Upper lobe of left lung (tissue), 6 donors: ENCODE results near the gene SCFD2. TPM values are rescaled to one million over a fixed set of nuclear protein-coding genes. Genes with fewer than 3 reads are reported as not detected.

Experiments used
- ATAC-seq, 2 donors: fragments of 200-7000 bp; cut with Tn5 transposase; one replicate each; pipeline ENCODE4 v1.9.1; 2022; ENCODE audit warnings: mild to moderate bottlenecking in 2 of 2, moderate library complexity in 2 of 2; ENCODE audit not compliant: low FRiP score in 2 of 2
- DNase-seq, 2 donors: peaks; one replicate each; pipeline ENCODE4 v3.0.0-alpha.2; 2019 to 2020
- H3K27ac ChIP-seq, 4 donors: fragments of 200-600 bp; sonication (generic); one replicate each; pipeline ENCODE4 v1.5.1; 2016 to 2019
- H3K27me3 ChIP-seq, 4 donors: fragments of 200-600 bp; sonication (generic); one replicate each; pipeline ENCODE4 v1.5.1; 2017 to 2019
- H3K36me3 ChIP-seq, 4 donors: fragments of 200-600 bp; sonication (generic); one replicate each; pipeline ENCODE4 v1.5.1; 2016 to 2019
- H3K4me1 ChIP-seq, 4 donors: fragments of 200-600 bp; sonication (generic); one replicate each; pipeline ENCODE4 v1.5.1; 2018 to 2019
- H3K4me3 ChIP-seq, 4 donors: fragments of 200-600 bp; sonication (generic); one replicate each; pipeline ENCODE4 v1.5.1; 2017 to 2019; ENCODE audit warnings: mild to moderate bottlenecking in 2 of 4, moderate library complexity in 1 of 4
- H3K9me3 ChIP-seq, 4 donors: fragments of 200-600 bp; sonication (generic); one replicate each; pipeline ENCODE4 v1.5.1; 2018 to 2019
- EP300 ChIP-seq, 4 donors: sonication (generic); formaldehyde crosslinking; IDR thresholded peaks; one replicate each; pipeline ENCODE4 v1.5.1; 2017; ENCODE audit warnings: antibody characterized with exemption in 4 of 4, control low read depth in 2 of 4
- POLR2A ChIP-seq, 4 donors: fragments of 450-650 bp; IDR thresholded peaks; one replicate each; pipeline ENCODE4 v1.5.1; 2016 to 2017; ENCODE audit warnings: antibody characterized with exemption in 4 of 4, mild to moderate bottlenecking in 2 of 4
- POLR2AphosphoS5 ChIP-seq, 2 donors: sonication (generic); formaldehyde crosslinking; IDR thresholded peaks; one replicate each; pipeline ENCODE4 v1.5.1; 2017; ENCODE audit warnings: antibody characterized with exemption in 2 of 2
- WGBS, 2 donors: methylation state at CpG; one replicate each; pipeline ENCODE4 v1.1.5; 2017 to 2018; 5-methylcytosine and 5-hydroxymethylcytosine counted together
- total RNA-seq, 6 donors: library from RNA; depleted of rRNA in 4 of 6; stranded (reverse); fragments of >200 nt in 4 of 6; gene quantifications; one replicate each; pipeline versions ENCODE4 v1.1.0 to v1.2.1, GENCODE V29; 2016 to 2021
- TF ChIP-seq, protein P1 (sequence below), 6 experiments: fragments of 450-650 bp in 4 of 6; fragments of 200-600 bp in 2 of 6; sonication (generic) in 2 of 6; IDR thresholded peaks; one replicate each; pipeline ENCODE4 v1.5.1; 2016 to 2019; ENCODE audit warnings: antibody characterized with exemption in 6 of 6
- donor health status: DM: no; HTN: no; CAD: no; lungs with moderate emphysema.
- donor health status: DM: no; HTN: yes; CAD: no; lungs with severe emphysema.

SCFD2 gene
- total RNA-seq, 6 donors from 2014 or later, result 15.2 to 33.5 (median 20.0) TPM

DNA sequence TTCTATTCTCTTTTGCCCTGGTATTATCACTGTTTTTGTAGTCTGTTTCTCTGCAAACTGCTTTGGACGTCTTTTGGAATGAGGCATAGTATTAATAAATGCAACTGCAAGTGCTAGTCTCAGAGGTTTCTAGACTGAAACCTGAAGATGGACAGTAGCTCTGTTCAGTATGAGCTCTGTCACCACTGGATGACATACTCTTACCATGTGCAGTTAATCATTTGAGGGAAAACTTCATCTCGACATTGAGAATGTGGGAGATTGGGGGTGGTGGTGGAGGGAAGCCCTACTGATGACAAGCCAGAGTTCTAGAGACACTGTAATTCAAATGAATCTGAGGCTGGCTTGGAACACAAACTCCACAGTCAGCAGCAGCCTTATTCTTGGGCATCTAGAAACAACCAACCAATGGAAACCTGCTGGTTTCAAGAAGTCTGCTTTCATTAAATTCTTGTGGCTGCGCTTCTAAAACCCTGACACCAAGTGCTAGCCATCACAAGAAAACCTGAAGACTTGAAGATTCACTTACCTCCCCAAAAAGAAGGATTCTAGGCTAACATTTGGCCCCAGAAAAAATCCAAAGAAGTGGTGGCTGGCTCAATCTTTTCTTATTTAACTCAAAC, 342.1 kb downstream of the SCFD2 start:
- Histone ChIP-seq H3K36me3 (no peaks in the 10 kb centered on the region), H3K4me1 (peaks cover 0 to 9% (median 0%) of the 10 kb centered on the region in 4 donors), H3K27me3 (no peaks in the 10 kb centered on the region), H3K27ac (no peak overlapping the region), H3K9me3 (no peaks in the 10 kb centered on the region), H3K4me3 (no peak overlapping the region)
- TF ChIP-seq POLR2AphosphoS5 (IDR thresholded peaks at IDR 0.05) (no peak), POLR2A (IDR thresholded peaks at IDR 0.05) (no peak), EP300 (IDR thresholded peaks at IDR 0.05) (no peak)
- TF ChIP-seq, protein P1, sequence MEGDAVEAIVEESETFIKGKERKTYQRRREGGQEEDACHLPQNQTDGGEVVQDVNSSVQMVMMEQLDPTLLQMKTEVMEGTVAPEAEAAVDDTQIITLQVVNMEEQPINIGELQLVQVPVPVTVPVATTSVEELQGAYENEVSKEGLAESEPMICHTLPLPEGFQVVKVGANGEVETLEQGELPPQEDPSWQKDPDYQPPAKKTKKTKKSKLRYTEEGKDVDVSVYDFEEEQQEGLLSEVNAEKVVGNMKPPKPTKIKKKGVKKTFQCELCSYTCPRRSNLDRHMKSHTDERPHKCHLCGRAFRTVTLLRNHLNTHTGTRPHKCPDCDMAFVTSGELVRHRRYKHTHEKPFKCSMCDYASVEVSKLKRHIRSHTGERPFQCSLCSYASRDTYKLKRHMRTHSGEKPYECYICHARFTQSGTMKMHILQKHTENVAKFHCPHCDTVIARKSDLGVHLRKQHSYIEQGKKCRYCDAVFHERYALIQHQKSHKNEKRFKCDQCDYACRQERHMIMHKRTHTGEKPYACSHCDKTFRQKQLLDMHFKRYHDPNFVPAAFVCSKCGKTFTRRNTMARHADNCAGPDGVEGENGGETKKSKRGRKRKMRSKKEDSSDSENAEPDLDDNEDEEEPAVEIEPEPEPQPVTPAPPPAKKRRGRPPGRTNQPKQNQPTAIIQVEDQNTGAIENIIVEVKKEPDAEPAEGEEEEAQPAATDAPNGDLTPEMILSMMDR (IDR thresholded peaks at IDR 0.05), result no peak
- no peak for ATAC-seq
- WGBS, 2 donors, result 91 to 96% methylated on average over 3 of the region's 3 CpGs
- no peak for DNase-seq

DNA sequence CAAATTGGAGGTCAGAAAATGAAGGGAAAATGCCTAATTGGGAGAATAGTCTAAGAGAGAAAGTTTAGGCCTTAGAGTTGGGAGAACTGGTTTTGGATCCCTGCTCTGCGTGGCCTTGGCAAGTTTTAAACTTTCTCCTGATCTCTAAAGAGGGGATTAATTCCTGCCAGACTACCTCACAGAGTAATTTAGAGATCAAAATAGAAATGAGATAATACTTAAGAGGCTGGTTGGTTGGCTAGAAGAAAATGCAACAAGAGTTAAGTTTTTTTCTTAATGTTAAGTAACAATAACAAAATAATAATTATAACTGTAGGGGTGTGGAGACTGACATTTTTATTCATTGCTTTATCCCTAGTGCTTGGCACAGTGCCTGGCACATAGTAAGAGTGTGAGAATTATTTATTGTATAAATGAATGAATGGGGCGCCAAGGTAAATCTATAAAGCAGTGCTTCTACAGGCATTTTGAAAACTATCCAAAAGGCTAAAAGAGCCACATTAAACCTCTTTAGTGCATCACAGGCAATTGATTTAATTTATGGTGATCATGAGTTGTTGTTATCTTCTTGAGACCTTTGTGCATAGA, 343.3 kb downstream of the SCFD2 start:
- WGBS, 2 donors, result 90% methylated on average over 2 of the region's 2 CpGs
- ATAC-seq (no peak), DNase-seq (no peak)
- H3K36me3 ChIP-seq, result no peaks in the 10 kb centered on the region
- no peaks in the 10 kb centered on the region for H3K9me3 ChIP-seq
- H3K27ac ChIP-seq, result no peak overlapping the region
- no peak overlapping the region for H3K4me3 ChIP-seq
- H3K4me1 ChIP-seq, result peaks cover 0 to 9% (median 0%) of the 10 kb centered on the region in 4 donors
- TF ChIP-seq POLR2A (IDR thresholded peaks at IDR 0.05) (no peak), EP300 (IDR thresholded peaks at IDR 0.05) (no peak), POLR2AphosphoS5 (IDR thresholded peaks at IDR 0.05) (no peak)
- TF ChIP-seq, protein P1 (IDR thresholded peaks at IDR 0.05), result no peak
- no peaks in the 10 kb centered on the region for H3K27me3 ChIP-seq

DNA sequence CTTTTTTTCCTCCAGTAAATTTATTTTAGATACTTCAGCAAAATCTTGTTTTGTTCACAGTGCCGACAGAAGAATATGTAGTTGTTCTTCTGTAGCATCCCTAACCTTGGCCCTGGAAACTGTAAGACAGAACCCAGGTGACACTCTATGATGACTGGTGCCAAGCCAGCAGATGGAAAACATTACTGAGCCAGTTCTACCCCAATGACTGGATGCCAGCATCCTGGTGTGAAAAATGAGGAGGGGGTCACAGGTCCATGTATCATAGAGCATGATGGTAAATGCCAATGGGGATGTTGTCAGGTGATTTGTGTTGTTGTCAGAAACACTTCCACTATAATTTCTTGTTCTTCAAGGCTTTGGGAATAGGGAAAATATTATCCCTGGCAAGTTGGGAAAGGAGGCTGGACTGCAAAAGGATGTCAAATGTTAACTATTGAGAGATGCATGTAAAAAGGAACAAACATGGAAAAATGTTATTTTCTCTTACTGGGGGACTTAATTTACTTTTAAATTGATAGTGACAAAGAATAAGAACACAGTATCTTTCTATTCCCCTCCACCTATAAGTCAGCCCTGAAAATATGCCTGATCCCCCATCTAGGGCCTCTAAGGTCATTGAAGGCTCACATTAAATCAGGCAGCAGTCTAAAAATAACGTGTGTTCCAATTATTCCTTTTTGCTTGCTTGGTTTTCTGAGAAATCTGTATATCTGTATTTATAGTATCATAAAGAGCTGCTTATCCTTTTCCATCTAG, 343.9 kb downstream of the SCFD2 start:
- no peak for ATAC-seq
- H3K4me3 ChIP-seq, result no peak overlapping the region
- H3K36me3 ChIP-seq, result no peaks in the 10 kb centered on the region
- no peaks in the 10 kb centered on the region for H3K9me3 ChIP-seq
- no peaks in the 10 kb centered on the region for H3K27me3 ChIP-seq
- no peak for TF ChIP-seq POLR2A (IDR thresholded peaks at IDR 0.05)
- TF ChIP-seq POLR2AphosphoS5 (IDR thresholded peaks at IDR 0.05), result no peak
- TF ChIP-seq EP300 (IDR thresholded peaks at IDR 0.05), result no peak
- TF ChIP-seq, protein P1 (IDR thresholded peaks at IDR 0.05), result no peak
- H3K27ac ChIP-seq, result no peak overlapping the region
- peaks cover 0 to 9% (median 0%) of the 10 kb centered on the region in 4 donors for H3K4me1 ChIP-seq
- no peak for DNase-seq
- WGBS, 2 donors, result 83 to 93% methylated on average over 2 of the region's 2 CpGs

DNA sequence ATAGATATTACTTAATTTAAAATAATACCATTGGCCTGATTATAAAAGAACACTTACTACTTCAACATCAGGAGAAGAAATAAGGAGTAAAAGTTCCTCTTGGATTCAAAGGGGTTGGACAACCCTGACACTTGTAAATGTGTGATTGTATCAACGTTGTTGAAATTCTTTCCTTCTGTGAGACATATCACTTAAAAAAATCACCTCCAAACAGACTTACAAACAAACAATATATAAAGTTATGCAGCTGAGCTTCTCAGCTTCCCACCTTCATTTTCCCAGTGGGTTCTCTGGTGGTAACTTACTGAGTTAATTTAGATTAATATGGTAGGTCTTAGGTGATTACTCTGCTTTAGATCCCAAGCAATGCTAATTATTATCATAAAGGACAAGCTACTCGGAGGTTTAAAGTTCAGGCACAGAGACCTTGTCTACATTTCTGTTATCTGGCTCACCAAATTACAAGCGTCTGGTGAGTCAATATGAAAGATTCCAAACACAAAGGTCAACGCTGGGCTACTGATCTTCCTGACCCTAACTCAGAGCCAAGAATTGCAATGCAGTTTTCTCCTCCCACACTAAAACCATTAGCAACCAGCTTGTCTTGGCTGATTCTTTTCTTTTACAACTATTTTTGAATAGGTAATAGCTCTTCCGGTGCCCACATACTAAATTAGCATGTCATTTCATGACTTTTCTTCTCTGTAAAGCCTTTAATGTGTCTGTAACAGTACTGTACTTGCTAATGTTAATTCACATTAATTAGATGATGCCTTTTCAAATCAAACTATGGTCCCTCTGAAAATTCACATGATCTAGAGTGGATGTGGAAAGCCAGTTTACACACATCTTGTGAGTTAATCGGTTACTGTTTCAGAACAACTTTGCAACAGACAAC, 346.1 kb downstream of the SCFD2 start:
- 62 to 63% methylated on average over 6 of the region's 6 CpGs for WGBS, 2 donors
- H3K27ac ChIP-seq, result no peak overlapping the region
- ATAC-seq, result peak in 1 of 2 donors; percentile 72

More for the DNA sequence above, 346.1 kb downstream of the SCFD2 start:
- TF ChIP-seq POLR2AphosphoS5 (IDR thresholded peaks at IDR 0.05), result no peak
- TF ChIP-seq POLR2A (IDR thresholded peaks at IDR 0.05), result no peak
- TF ChIP-seq EP300 (IDR thresholded peaks at IDR 0.05), result no peak
- TF ChIP-seq, protein P1 (IDR thresholded peaks at IDR 0.05), result no peak
- Histone ChIP-seq H3K27me3 (no peaks in the 10 kb centered on the region), H3K4me3 (no peak overlapping the region), H3K4me1 (peaks cover 0 to 9% (median 0%) of the 10 kb centered on the region in 4 donors), H3K9me3 (no peaks in the 10 kb centered on the region), H3K36me3 (no peaks in the 10 kb centered on the region)
- DNase-seq, result no peak
